ENCODE results near the gene CYGB.

CYGB gene

GRCh38 chr17:76501827-76502307 lies 35.6 kb downstream of the CYGB start:
- no peak for DNase-seq (ENCODE audit: low read depth, low spot score)

DNA sequence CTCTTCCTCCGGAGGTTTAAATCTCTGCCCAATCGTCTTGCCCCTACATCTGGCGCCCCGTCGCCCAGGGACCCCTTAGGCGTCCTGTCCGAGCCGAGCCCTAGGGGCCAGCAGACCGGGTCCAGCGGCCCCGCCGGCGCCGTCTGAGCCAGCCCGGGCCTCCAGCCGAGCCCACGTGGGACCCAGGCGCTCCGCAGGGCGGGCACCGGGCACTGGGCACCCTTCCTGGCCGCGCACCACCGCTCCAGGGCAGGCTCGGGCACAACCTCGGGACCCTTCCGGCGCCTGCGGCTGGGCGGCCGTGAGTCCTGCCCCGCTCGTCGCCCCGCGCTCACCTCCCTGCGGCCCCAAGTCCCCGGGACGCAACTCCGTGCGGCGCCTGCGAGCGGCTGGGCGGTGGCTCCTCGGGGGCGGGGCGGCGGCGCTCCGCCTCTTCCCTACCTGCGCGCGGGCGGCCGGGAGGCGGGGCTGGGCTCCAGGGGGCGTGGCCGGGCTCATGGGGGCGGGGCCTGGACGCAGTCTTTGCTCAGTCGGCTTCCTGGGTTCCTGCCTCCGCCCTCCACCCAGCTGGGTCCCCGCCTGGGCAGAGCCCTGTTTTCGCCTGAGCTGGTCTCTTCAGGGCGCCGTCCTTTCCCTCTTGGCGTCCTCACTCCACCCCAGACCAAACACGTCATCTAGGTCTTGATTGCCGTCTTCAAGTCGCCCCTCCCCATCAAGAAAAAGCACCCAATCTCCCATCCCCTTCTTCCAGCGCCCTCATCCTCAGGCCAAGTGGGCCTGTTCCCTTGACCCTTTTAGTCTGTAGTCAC lies 36.3 kb downstream of the CYGB start, which contains the start of gene RHBDF2:
RHBDF2 (minus strand) TSS at position 406 of the 809 bp plus-strand sequence. CDS start 19,899 bp downstream, outside the sequence.
- no peak for DNase-seq (ENCODE audit: low read depth, low spot score)

- no peak for DNase-seq (ENCODE audit: low read depth, low spot score)
Observed at GRCh38 chr17:76500747-76501017, 36.8 kb downstream of the CYGB start.

DNA sequence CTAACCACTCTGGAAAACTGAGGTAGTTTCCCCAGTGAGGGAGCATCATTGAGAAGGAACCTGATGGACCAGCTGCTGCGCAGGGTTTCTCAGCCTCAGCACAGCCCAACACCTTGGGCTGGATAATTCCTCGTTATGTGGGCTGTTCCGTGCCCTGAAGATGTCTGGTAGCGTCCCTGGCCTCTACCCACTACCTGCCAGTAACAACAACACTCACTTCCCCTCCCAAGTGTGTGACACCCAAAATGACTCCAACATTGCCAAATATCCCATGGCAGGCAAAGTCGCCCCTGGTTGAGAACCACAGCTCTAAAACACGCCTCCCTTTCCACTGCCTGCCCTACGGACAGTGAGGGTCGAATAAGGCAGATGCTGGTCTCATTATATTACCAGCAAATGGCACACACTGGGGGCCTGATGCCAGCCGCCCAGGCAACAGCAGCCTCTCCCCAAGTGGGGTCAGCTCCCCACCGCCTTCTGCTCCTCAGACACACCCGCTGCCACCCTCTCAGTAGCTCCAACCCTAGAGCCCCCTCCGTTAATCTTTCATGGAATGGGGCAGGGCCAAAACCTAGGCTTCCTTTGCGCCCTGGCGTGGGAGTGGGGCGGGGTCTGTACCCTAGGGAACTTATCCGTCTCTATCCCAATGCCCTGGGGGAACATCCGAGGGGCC lies 37.3 kb downstream of the CYGB start:
- DNase-seq (ENCODE audit: low read depth, low spot score), result no peak

- DNase-seq (ENCODE audit: low read depth, low spot score), result no peak
Observed at GRCh38 chr17:76499267-76499667, 38.2 kb downstream of the CYGB start.

- no peak for DNase-seq (ENCODE audit: low read depth, low spot score)
Observed at GRCh38 chr17:76498876-76499251, 38.6 kb downstream of the CYGB start.

DNA sequence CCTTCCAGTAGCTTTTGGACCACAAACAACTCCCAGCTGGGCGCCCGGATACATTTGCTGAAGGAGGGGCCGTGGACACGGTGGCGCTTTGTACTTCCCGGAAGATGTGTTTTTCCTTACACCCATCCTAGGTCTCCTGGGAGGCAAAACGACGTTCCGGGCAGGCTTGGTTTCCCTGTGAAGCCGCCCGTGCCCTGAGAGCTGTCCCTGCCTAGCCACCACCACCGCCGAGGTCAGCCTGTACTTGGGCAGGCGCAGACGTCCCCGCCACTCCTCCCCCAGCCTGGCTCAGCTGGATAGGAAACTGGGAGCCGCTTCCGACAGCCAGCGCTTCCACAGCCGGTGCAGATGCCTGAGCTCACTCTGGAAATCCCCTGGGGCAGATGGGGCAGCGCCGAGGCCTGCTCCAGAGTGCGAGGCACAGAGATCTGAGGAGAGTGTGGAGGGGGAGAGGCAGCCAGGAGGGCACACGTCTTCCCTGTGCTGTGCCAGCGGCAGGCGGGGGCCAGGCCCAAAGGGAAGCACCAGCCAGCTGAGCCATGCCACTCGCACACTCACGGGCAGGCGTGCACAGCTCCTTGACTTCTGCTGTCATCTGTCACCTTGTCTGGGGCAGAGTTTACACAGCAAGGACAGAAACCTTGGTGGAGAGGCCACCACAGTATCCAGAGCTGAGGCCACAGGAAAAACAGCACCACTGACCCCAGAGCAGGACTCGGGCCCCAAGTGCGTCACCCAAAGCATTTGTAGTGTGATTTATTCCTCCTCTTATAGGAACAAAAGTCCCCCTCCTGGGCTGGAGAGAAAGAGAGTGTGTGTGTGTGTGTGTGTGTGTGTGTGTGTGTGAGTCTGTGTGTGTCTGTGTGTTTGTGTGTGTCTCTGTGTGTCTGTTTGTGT lies 39.3 kb downstream of the CYGB start:
- DNase-seq (ENCODE audit: low read depth, low spot score), result no peak

DNA sequence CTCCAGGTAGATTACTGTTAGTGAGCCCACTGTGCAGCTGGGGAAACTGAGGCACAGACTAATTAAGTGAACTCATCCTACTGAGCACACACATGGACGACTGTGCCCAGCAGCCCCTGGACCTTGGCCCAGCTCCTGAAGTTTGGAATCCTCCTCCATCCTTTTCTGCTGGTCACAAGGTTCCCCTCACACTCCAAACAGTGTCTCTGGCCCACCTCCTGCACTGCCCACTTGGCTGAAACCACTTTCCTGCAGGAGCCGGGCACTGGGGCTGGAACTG lies 39.9 kb downstream of the CYGB start:
- DNase-seq (ENCODE audit: low read depth, low spot score), result no peak

DNA sequence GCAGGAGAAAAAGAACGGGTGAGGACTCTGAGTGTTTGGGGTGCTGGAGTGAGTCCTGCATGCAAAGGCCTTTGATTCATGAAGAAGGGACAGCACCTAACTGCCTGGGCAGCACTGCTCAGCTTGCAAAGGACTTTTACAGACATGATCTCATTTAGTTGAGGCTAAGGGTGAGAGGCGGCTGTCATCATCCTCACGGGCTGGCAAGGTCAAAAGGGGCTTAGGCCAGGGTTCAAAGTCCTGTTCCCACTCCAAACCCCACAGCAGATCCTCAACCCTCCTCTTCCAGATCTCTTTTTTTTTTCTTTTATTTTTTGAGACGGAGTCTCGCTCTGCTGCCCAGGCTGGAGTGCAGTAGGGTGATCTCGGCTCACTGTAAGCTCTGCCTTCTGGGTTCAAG lies 41.0 kb downstream of the CYGB start:
- DNase-seq (ENCODE audit: low read depth, low spot score), result no peak

DNA sequence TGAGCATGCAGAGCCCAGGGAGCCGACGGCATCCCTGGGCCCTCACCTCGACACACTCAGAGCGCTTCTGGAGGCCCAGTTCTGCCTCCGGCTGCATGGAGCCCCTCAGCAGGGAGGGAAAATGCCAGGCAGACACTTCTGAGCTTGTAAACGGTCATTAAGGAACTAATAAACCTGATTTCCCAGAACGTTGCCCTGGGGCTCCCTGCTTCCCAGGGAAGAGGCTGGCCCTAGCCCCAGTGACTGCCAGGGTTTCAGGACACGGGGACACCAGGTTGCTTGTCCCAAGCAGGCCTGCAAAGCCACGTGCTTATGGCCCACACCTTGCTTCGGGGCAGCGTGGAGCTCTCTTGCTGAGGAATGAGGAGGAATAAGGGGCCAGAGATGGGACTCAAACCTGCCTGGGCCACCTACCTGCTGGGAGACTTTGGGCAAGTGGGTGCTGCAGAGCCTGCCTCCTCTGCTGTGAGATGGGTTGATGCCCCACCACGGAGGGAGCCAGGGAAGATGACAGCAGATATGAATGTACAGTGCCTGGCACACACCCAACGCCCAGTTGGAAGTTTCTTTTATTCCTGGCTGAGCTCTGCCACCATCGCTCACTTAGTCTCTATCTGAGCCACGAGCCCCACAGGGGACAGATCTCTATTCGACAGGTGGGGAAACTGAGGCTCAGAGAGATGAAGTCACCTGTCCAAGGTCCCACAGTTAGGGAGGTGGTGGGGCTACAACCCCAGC lies 41.7 kb downstream of the CYGB start:
- DNase-seq (ENCODE audit: low read depth, low spot score), result no peak

DNA sequence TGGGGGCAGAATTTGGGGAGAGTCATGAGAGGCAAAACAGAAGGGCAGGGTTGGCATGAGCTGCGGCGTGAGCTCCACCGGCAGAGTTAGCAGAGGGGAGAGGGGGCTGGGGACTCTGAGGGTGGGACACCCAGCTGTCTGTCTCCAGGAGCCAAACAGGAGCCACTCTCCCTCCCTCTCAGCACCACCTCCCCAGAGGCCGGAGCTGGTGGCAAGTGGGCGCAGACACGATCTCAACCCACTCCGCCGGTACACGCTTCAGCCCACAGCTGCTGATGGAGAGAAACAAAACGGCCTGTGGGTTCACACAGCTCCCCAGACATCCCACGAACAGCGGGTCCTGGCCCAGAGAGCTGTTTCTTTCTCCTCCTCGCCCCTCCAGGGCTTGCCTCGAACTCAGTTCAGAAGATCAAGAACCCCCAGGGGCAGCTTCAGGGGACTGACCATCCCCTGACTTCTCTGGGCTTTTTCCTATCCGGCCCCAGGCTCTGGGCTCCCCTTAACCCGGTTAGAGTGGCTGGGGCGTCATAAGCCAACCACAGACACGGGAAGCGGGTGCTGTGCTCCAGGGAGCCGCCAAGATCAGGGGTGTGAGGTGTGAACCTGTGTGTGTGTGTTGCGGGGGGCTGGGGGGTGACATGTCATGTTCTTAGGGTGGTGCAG lies 43.9 kb downstream of the CYGB start:
- DNase-seq (ENCODE audit: low read depth, low spot score), result no peak

DNA sequence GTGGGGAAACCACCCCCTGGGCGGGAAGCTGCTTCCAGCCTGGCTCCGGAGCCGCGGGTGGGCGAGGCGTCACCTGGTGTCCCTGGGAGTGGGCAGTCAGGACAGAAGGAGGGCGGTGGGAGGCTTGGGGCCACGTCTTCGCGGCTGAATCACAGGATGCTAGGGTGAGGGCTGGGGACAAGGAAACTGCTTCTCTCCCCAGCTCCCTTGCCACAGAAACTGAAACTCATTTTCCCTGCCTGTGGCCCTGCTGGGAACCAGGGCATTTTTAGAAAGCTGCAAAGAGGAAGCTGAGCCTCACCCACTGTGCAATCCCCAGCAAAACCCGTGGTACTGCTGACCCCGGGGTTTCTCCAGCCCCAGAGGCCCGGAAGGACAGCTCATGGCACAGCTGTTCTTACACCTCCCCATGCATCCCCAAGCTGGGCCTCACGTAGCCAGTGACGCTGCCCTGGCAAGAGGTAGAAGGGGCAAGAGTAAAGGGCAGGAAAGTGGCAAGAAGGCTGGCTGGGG lies 44.5 kb downstream of the CYGB start:
- DNase-seq (ENCODE audit: low read depth, low spot score), result no peak

- no peak for DNase-seq (ENCODE audit: low read depth, low spot score)
Observed at GRCh38 chr17:76492123-76492988, 45.2 kb downstream of the CYGB start.

- no peak for DNase-seq (ENCODE audit: low read depth, low spot score)
Observed at GRCh38 chr17:76491271-76492122, 46.0 kb downstream of the CYGB start.

DNA sequence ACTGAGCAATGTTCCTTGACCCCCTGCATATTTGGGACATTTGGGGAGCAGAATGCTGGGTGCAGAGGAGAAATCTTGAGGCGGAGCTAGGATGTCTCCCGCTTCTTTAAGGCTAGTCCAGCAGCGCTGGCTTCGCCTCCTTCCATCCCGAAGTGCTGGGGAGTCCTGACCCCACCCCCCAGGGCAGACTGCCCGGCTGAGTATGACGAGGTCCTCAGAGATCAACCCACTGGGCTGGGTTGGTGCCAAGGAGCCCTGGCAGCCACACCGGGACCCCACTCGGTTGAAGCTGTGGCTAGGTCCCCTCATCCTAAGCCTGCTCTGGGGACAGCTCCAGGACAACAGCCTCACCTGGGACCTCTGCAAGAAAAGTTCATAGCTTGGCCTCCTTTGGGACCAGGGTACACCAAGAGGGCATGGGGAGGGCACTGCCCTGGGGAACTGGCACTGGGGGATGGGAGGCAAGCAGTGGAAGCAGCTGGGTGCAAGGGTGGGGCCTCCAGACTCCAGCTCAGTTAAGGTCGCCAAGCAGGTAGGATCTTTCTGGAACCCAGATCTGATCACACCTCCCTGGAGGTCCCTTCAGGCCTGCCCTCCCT lies 47.3 kb downstream of the CYGB start:
- DNase-seq (ENCODE audit: low read depth, low spot score), result no peak

- no peak for DNase-seq (ENCODE audit: low read depth, low spot score)
Observed at GRCh38 chr17:76487451-76488192, 49.9 kb downstream of the CYGB start.

GRCh38 chr17:76485569-76485968 lies 51.9 kb downstream of the CYGB start:
- DNase-seq (ENCODE audit: low read depth, low spot score), result no peak

DNA sequence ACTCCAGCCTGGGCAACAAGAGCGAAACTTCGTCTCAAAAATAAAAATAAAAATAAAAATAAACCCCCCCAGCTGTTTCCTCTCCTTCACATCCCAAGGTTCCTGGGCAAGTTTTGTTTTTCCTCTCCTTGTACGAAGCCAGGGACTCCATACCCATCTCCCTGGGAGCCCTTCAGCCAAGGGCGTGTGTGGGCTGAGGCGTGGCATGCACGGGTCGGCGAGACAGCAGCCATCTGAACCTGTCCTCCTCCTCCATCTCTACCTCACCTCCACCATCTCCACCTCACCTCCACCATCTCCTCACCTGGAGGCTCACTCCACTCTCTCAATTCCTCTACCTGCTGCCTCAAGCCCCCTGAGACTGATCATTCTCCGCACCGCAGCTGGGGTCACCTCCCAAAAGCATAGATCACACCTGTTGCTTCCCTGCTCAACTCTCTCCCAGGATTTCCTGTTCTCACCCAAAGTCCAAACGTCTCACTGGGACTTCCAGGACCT lies 53.2 kb downstream of the CYGB start:
- DNase-seq (ENCODE audit: low read depth, low spot score), result no peak

Data from iPS DF 19.7 (cell line).